Activated naive CD8-positive, alpha-beta T cell treated with anti-CD3 and anti-CD28 coated beads, Interleukin-2, amount 10 ng/mL, durations not matched to agents 7 days and 5 days (primary cell): ENCODE data around the gene PRDM15. TPM values are rescaled to one million over a fixed set of nuclear protein-coding genes. Genes with fewer than 3 reads are reported as not detected.
A peak's percentile ranks its signal among the peaks of the same experiment; 100 is the strongest.

Experiments
- ATAC-seq: fragments of 150-1000 bp; cut with Tn5 transposase; one replicate; pipeline ENCODE4 v1.10.0; 2021; ENCODE audit warnings: low read depth, moderate library complexity
- POLR2A ChIA-PET: fragments of 350-600 bp; sonication (Branson Sonifier 250); formaldehyde crosslinking; loops from one replicate; lab custom pipeline; 2021; ENCODE audit warnings: antibody characterized with exemption; lab: Charles Lee
- DNase-seq: peaks from one replicate; pipeline ENCODE4 v3.0.0; 2021
- H3K27ac Mint-ChIP-seq: one replicate; pipeline ENCODE4 v1.8.0; 2022; ENCODE audit warnings: mild to moderate bottlenecking, mixed read lengths
- H3K27me3 Mint-ChIP-seq: one replicate; pipeline ENCODE4 v1.8.0; 2022; ENCODE audit warnings: mild to moderate bottlenecking, moderate library complexity, mixed read lengths
- H3K36me3 Mint-ChIP-seq: one replicate; pipeline ENCODE4 v1.8.0; 2021; ENCODE audit warnings: mild to moderate bottlenecking, mixed read lengths
- H3K4me1 Mint-ChIP-seq: one replicate; pipeline ENCODE4 v1.8.0; 2021; ENCODE audit warnings: mixed read lengths
- H3K4me3 Mint-ChIP-seq: one replicate; pipeline ENCODE4 v1.8.0; 2022; ENCODE audit warnings: mild to moderate bottlenecking, moderate library complexity, mixed read lengths
- H3K9me3 Mint-ChIP-seq: one replicate; pipeline ENCODE4 v1.8.0; 2021; ENCODE audit warnings: mixed read lengths
- total RNA-seq, 2 experiments: library from RNA; stranded (reverse); gene quantifications; one replicate each; pipeline ENCODE4 v1.2.3, GENCODE V29; 2021

Gene PRDM15
- total RNA-seq, 2 experiments from 2014 or later = 14.2 to 14.8 TPM

DNA sequence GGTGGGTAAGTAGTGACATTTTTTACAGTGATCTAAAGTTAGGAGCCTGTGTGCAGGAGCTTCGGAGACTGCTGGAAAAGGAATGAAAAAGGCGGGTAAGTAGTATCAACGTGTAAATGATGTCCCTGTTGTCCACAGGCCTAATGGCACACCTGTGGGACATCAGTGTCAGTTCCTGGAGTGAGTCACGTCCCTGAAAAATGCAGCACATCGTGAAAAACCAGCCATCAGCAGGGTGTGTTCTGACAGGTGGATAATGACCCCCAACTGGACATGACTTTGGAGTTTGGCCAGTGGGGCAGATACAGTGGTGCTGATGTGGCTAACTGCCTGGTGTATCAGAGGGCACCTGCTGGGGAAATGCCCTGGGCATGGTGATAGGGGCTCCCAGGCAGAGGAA is 12.0 kb upstream of the PRDM15 start:
- DNase-seq (no peak), ATAC-seq (no peak)
- H3K36me3 Mint-ChIP-seq = peaks cover 3% of the 10 kb centered on the region
- H3K27ac Mint-ChIP-seq = peak overlapping the region; percentile 25
- POLR2A ChIA-PET = no interaction called here
- H3K4me3 Mint-ChIP-seq = no peak overlapping the region
- H3K4me1 Mint-ChIP-seq = peaks cover 10% of the 10 kb centered on the region
- no peaks in the 10 kb centered on the region for H3K27me3 Mint-ChIP-seq
- H3K9me3 Mint-ChIP-seq = no peaks in the 10 kb centered on the region

GRCh38 chr21:41890355-41890754 is 11.2 kb upstream of the PRDM15 start:
- no peak for ATAC-seq

GRCh38 chr21:41888749-41889376 is 9.7 kb upstream of the PRDM15 start:
- POLR2A ChIA-PET = no interaction called here
- ATAC-seq (no peak), DNase-seq (no peak)
- H3K4me3 Mint-ChIP-seq = no peak overlapping the region
- H3K9me3 Mint-ChIP-seq = no peaks in the 10 kb centered on the region
- H3K27me3 Mint-ChIP-seq = no peaks in the 10 kb centered on the region
- H3K36me3 Mint-ChIP-seq = peaks cover 3% of the 10 kb centered on the region
- no peak overlapping the region for H3K27ac Mint-ChIP-seq
- H3K4me1 Mint-ChIP-seq = peaks cover 4% of the 10 kb centered on the region

More at GRCh38 chr21:41890355-41890754, 11.2 kb upstream of the PRDM15 start:
- Mint-ChIP-seq H3K36me3 (peaks cover 3% of the 10 kb centered on the region), H3K4me3 (no peak overlapping the region), H3K4me1 (peaks cover 5% of the 10 kb centered on the region), H3K27ac (no peak overlapping the region), H3K27me3 (no peaks in the 10 kb centered on the region), H3K9me3 (no peaks in the 10 kb centered on the region)
- POLR2A ChIA-PET = no interaction called here
- DNase-seq = no peak

DNA sequence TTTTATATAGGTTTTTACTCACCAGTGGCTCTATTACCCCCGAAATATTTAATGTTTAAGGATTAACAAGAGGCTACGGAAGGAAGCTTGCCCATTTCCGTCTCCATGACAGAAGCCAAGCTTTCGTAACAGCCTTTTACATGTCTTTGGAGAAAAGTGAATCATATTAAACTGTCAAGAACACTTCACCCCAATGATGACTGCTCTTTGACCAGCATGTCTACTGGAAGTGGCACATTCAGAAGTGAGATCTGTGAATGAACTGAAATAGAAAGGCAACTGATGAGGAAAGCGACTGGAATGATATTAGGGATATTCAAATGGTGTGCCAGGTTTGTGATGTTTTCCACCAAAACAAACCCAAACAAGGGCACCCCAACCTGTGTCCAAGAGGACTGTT is 8.5 kb upstream of the PRDM15 start:
- POLR2A ChIA-PET = no interaction called here
- H3K4me1 Mint-ChIP-seq = peaks cover 4% of the 10 kb centered on the region
- H3K27me3 Mint-ChIP-seq = no peaks in the 10 kb centered on the region
- ATAC-seq (no peak), DNase-seq (no peak)
- H3K9me3 Mint-ChIP-seq = no peaks in the 10 kb centered on the region
- H3K36me3 Mint-ChIP-seq = peaks cover 3% of the 10 kb centered on the region
- no peak overlapping the region for H3K27ac Mint-ChIP-seq
- no peak overlapping the region for H3K4me3 Mint-ChIP-seq

- peaks cover 3% of the 10 kb centered on the region for H3K36me3 Mint-ChIP-seq
- no peak overlapping the region for H3K4me3 Mint-ChIP-seq
- H3K27ac Mint-ChIP-seq = no peak overlapping the region
- H3K4me1 Mint-ChIP-seq = peaks cover 4% of the 10 kb centered on the region
- H3K9me3 Mint-ChIP-seq = no peaks in the 10 kb centered on the region
- ATAC-seq = no peak
- no peaks in the 10 kb centered on the region for H3K27me3 Mint-ChIP-seq
- DNase-seq = no peak
- POLR2A ChIA-PET = interaction anchor here (0.7 to 1.5 kb wide), 2 partner anchors 10 to 178 kb away, joined by 4 to 5 read pairs; no protein-coding TSS in a partner anchor
Observed at GRCh38 chr21:41886328-41886727, 7.2 kb upstream of the PRDM15 start.

DNA sequence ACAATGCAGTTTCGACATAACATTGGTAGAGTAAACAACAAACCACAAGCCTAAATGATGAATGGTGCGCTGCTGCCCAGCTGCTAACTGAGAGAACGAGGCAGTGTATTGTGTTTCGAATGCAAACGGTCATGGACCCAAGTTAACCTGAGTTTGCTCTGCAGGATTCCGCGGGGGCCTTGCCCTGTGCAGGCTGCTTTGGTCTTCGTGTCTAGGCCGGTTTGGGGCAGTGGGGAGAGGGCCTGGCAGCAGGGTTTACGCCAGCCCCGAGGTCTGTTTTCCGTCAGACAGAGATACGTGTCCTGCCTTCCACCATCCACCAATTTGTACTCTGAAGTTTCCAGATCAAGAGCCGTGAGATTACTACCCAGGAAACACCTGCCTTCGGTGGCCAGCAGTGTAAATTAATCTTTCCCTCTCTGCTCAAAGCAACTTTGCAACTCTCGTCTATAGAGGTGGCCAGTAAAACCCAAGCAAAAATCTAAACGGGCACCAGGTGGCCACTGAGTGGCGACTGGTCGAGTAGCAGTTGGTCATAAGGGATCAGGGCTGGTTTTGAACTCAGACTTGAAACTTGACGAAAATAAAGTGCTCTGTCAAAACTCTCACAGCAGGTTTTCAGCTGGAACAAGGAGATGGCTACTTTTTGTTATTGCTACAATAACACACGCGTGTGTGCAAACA is 6.3 kb upstream of the PRDM15 start:
- peak overlapping the region; percentile 42 for H3K27ac Mint-ChIP-seq
- no peak for DNase-seq
- no peak for ATAC-seq
- peaks cover 3% of the 10 kb centered on the region for H3K36me3 Mint-ChIP-seq
- POLR2A ChIA-PET = interaction anchor here (1.5 kb wide), 1 partner anchor 10 kb away, joined by 5 read pairs; no protein-coding TSS in a partner anchor
- no peak overlapping the region for H3K4me3 Mint-ChIP-seq
- H3K27me3 Mint-ChIP-seq = no peaks in the 10 kb centered on the region
- H3K4me1 Mint-ChIP-seq = peaks cover 4% of the 10 kb centered on the region
- H3K9me3 Mint-ChIP-seq = no peaks in the 10 kb centered on the region

GRCh38 chr21:41884501-41885030 is 5.4 kb upstream of the PRDM15 start:
- Mint-ChIP-seq H3K4me1 (peaks cover 4% of the 10 kb centered on the region), H3K9me3 (no peaks in the 10 kb centered on the region), H3K4me3 (no peak overlapping the region), H3K27ac (no peak overlapping the region), H3K27me3 (no peaks in the 10 kb centered on the region), H3K36me3 (peaks cover 3% of the 10 kb centered on the region)
- POLR2A ChIA-PET = interaction anchor here (1.6 kb wide), 1 partner anchor 11 kb away, joined by 4 read pairs; no protein-coding TSS in a partner anchor
- no peak for ATAC-seq
- DNase-seq = no peak

GRCh38 chr21:41883582-41883981 is 4.4 kb upstream of the PRDM15 start:
- Mint-ChIP-seq H3K27me3 (no peaks in the 10 kb centered on the region), H3K4me1 (peaks cover 4% of the 10 kb centered on the region), H3K27ac (no peak overlapping the region), H3K36me3 (peaks cover 3% of the 10 kb centered on the region), H3K9me3 (no peaks in the 10 kb centered on the region), H3K4me3 (no peak overlapping the region)
- POLR2A ChIA-PET = interaction anchor here (1.2 to 1.6 kb wide), 2 partner anchors 12 to 16 kb away, joined by 4 read pairs; no protein-coding TSS in a partner anchor
- DNase-seq (no peak), ATAC-seq (no peak)

- Mint-ChIP-seq H3K4me1 (peaks cover 16% of the 10 kb centered on the region), H3K36me3 (no peaks in the 10 kb centered on the region), H3K4me3 (no peak overlapping the region), H3K27ac (no peak overlapping the region), H3K9me3 (no peaks in the 10 kb centered on the region), H3K27me3 (no peaks in the 10 kb centered on the region)
- POLR2A ChIA-PET = no interaction called here
- ATAC-seq (no peak), DNase-seq (no peak)
Observed at GRCh38 chr21:41881051-41881450, 1.9 kb upstream of the PRDM15 start.

GRCh38 chr21:41880153-41880552 is 1.0 kb upstream of the PRDM15 start:
- no peak for DNase-seq
- no peaks in the 10 kb centered on the region for H3K36me3 Mint-ChIP-seq
- ATAC-seq = no peak
- peaks cover 13% of the 10 kb centered on the region for H3K4me1 Mint-ChIP-seq
- H3K27ac Mint-ChIP-seq = no peak overlapping the region
- peak overlapping the region; percentile 91 for H3K4me3 Mint-ChIP-seq
- H3K27me3 Mint-ChIP-seq = no peaks in the 10 kb centered on the region
- POLR2A ChIA-PET = interaction anchor here (0.8 to 3.6 kb wide), 10 partner anchors 11 to 454 kb away, joined by 4 to 26 read pairs (median 6); partner anchors contain the start of genes MX1 and ZBTB21
- no peaks in the 10 kb centered on the region for H3K9me3 Mint-ChIP-seq

DNA sequence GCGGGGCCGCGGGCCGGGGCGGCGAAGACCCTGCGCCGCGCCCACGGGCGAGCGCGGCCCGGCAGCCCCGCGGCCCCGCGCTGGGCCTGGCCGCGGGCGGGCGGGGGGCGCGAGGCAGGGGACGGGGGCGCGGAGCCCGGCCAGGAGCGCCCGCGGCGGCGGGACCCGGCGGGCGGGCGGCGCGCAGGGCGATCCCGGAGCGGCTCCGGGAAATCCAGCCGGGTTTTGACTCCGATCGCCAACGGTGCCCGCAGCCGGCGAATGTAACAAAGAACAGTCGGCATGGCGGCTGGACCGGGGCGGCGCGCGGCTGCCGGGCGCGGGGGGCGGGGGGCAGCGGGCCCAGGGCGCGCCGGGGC is 334 bp downstream of the PRDM15 start:
- H3K9me3 Mint-ChIP-seq = no peaks in the 10 kb centered on the region
- H3K4me1 Mint-ChIP-seq = peaks cover 14% of the 10 kb centered on the region
- ATAC-seq (peak; percentile 76), DNase-seq (peak; percentile 84)
- H3K27ac Mint-ChIP-seq = peak overlapping the region; percentile 69
- H3K27me3 Mint-ChIP-seq = no peaks in the 10 kb centered on the region
- POLR2A ChIA-PET = interaction anchor here (0.5 to 3.6 kb wide), 11 partner anchors 9 to 453 kb away, joined by 3 to 26 read pairs (median 7); partner anchors contain the start of genes MX1 and ZBTB21
- H3K36me3 Mint-ChIP-seq = no peaks in the 10 kb centered on the region
- peak overlapping the region; percentile 61 for H3K4me3 Mint-ChIP-seq

DNA sequence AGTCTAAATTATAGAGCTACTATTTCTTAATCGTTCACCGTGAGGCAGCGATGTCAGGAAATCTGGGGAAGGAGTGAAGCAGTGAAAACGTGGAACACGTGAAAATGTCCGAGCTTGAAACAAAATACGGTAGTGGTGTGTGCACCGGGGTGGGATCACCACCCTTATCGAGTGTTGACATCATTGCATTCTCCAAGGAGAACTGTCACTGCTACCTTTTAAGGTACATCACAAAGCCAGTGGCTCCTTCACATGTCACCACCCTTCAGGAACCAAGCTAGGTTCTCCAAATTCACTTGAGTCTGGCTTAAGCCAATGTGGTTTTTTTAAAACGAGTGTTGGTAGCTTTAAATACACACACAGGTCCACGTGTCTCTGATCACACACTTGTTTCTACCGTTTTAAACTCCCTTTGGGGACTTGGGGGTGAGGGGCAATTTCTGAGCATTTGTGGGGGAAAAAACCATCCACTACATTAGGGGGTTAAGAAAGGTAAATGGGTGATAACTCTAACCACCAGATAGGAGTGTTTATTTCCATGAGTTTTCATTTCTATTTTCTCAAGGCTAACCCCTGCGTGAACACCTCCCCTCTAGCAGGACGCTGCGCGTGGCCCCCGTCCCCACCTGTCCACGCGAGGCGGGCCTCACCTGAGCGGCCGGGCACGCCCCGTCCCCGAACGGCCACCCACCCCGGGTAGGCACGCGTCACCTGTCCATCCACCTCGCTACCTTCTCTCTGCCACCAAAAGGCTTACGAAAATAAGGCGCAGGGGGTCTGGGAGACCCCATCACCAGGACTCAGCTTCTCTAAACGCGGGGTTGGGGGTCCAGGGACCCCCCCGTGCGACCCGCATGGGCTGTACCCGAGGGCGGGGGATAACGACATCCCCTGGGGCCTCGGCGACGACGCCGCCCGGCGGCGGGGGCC is 978 bp downstream of the PRDM15 start:
- ATAC-seq = peak; percentile 24
- Mint-ChIP-seq H3K4me1 (peaks cover 14% of the 10 kb centered on the region), H3K36me3 (no peaks in the 10 kb centered on the region), H3K27me3 (no peaks in the 10 kb centered on the region), H3K27ac (peak overlapping the region; percentile 84), H3K9me3 (no peaks in the 10 kb centered on the region), H3K4me3 (peak overlapping the region; percentile 85)
- POLR2A ChIA-PET = interaction anchor here (0.6 to 3.6 kb wide), 11 partner anchors 9 to 452 kb away, joined by 3 to 22 read pairs (median 4); partner anchors contain the start of gene MX1
- peak; percentile 58 for DNase-seq
